Tibial nerve (tissue), 4 donors: ENCODE data around the gene MED12.

Source experiments
- CTCF ChIP-seq, 5 experiments: fragments of 200-600 bp in 3 of 5; fragments of 450-650 bp in 2 of 5; sonication (generic) in 3 of 5; IDR thresholded peaks; one replicate each; pipeline ENCODE4 v1.5.1; 2016 to 2019; ENCODE audit warnings: antibody characterized with exemption in 5 of 5, mild to moderate bottlenecking in 3 of 5, moderate library complexity in 2 of 5
- EP300 ChIP-seq, 2 donors: sonication (generic); formaldehyde crosslinking; IDR thresholded peaks; one replicate each; pipeline ENCODE4 v1.6.1; 2017; ENCODE audit warnings: antibody characterized with exemption in 2 of 2, mild to moderate bottlenecking in 1 of 2
- POLR2A ChIP-seq, 2 donors: fragments of 450-650 bp; IDR thresholded peaks; one replicate each; pipeline ENCODE4 v1.6.1; 2017; ENCODE audit warnings: antibody characterized with exemption in 2 of 2, mild to moderate bottlenecking in 2 of 2, moderate library complexity in 2 of 2

- TF ChIP-seq POLR2A (IDR thresholded peaks at IDR 0.05) (no peak), CTCF (IDR thresholded peaks at IDR 0.05) (no peak), EP300 (IDR thresholded peaks at IDR 0.05) (no peak)
These were observed 36.2 kb upstream of the MED12 start for GRCh38 chrX:71082124-71082647.
